K562 (cell line): Measurements from ENCODE around the gene TFF3. TPM values are rescaled to one million over a fixed set of nuclear protein-coding genes. Genes with fewer than 3 reads are reported as not detected.
A peak's percentile ranks its signal among the peaks of the same experiment; 100 is the strongest.

ENCODE experiments used
- CBX3 ChIP-seq, 2 experiments: IDR thresholded peaks; 1 replicate in 1 of 2; 2 replicates in 1 of 2; pipeline ENCODE4 v1.6.1; 2012; ENCODE audit warnings: inconsistent platforms in 2 of 2, low read length in 2 of 2, borderline replicate concordance in 1 of 2, control low read depth in 1 of 2
- DIDO1 ChIP-seq: fragments of 450-650 bp; IDR thresholded peaks from 2 replicates; pipeline ENCODE4 v1.6.1; 2016; ENCODE audit warnings: low read depth, missing biosample characterization, missing genetic modification characterization
- DPF2 ChIP-seq: fragments of 450-650 bp; IDR thresholded peaks from 2 replicates; pipeline ENCODE4 v1.6.1; 2016
- EP300 ChIP-seq: IDR thresholded peaks from 2 replicates; pipeline ENCODE4 v1.6.1; 2012; ENCODE audit warnings: low read length, improper control_type of control experiment
- HINFP ChIP-seq: fragments of 450-650 bp; conservative IDR thresholded peaks from 2 replicates; pipeline ENCODE4 v1.6.1; 2016; ENCODE audit warnings: missing genetic modification characterization, low read depth, mild to moderate bottlenecking, control low read depth, missing compliant biosample characterization
- L3MBTL2 ChIP-seq: fragments of 450-650 bp; IDR thresholded peaks from 2 replicates; pipeline ENCODE4 v1.6.1; 2016; ENCODE audit warnings: mild to moderate bottlenecking, moderate library complexity
- MCM7 ChIP-seq, 2 experiments: fragments of 450-650 bp; IDR thresholded peaks; 2 replicates each; pipeline ENCODE4 v1.6.1; 2016 to 2018
- MYBL2 ChIP-seq, 2 experiments: fragments of 450-650 bp in 1 of 2; sonication (generic) in 1 of 2; formaldehyde crosslinking in 1 of 2; IDR thresholded peaks; 2 replicates each; pipeline versions ENCODE4 v1.6.1 to v1.8.1; 2017 to 2022; ENCODE audit warnings: borderline replicate concordance in 1 of 2, inconsistent platforms in 1 of 2, low read depth in 1 of 2, mild to moderate bottlenecking in 1 of 2, missing genetic modification reagents in 1 of 2, moderate library complexity in 1 of 2
- RBM34 ChIP-seq: fragments of 200-400 bp; formaldehyde crosslinking; IDR thresholded peaks from 2 replicates; pipeline ENCODE4 v1.6.1; 2018; ENCODE audit warnings: low read length, borderline replicate concordance; ENCODE audit not compliant: insufficient read depth
- SAFB ChIP-seq: fragments of 200-400 bp; formaldehyde crosslinking; IDR thresholded peaks from 2 replicates; pipeline ENCODE4 v1.6.1; 2017; ENCODE audit warnings: low read depth, low read length, borderline replicate concordance
- SMAD3 ChIP-seq: fragments of 450-650 bp; formaldehyde crosslinking; conservative IDR thresholded peaks from 2 replicates; pipeline ENCODE4 v1.4.0; 2020; ENCODE audit warnings: mild to moderate bottlenecking
- SMARCA5 ChIP-seq: fragments of 450-650 bp; IDR thresholded peaks from 2 replicates; pipeline ENCODE4 v1.6.1; 2016
- SNIP1 ChIP-seq: fragments of 450-650 bp; IDR thresholded peaks from 2 replicates; pipeline ENCODE4 v1.7.1; 2017; ENCODE audit warnings: low read depth, mild to moderate bottlenecking
- STAG1 ChIP-seq: sonication (generic); formaldehyde crosslinking; IDR thresholded peaks from 2 replicates; pipeline ENCODE4 v1.5.0; 2020; ENCODE audit warnings: missing genetic modification reagents, borderline replicate concordance
- TBL1XR1 ChIP-seq, 2 experiments: IDR thresholded peaks; 2 replicates each; pipeline ENCODE4 v1.6.1; 2012; ENCODE audit warnings: improper control_type of control experiment in 2 of 2, low read length in 2 of 2, mild to moderate bottlenecking in 1 of 2
- THRAP3 ChIP-seq: fragments of 450-650 bp; IDR thresholded peaks from 2 replicates; pipeline ENCODE4 v1.6.1; 2016; ENCODE audit warnings: mild to moderate bottlenecking, inconsistent platforms, borderline replicate concordance
- TRIM28 ChIP-seq: fragments of 450-650 bp; IDR thresholded peaks from 2 replicates; pipeline ENCODE4 v1.6.1; 2017
- ZBTB7A ChIP-seq: IDR thresholded peaks from 2 replicates; pipeline ENCODE4 v1.6.1; 2011; ENCODE audit warnings: low read depth, mild to moderate bottlenecking, low read length, moderate library complexity, borderline replicate concordance; ENCODE audit not compliant: control insufficient read depth
- ZC3H11A ChIP-seq: IDR thresholded peaks from 2 replicates; pipeline ENCODE4 v1.6.1; 2012; ENCODE audit warnings: low read depth, low read length, improper control_type of control experiment
- ZMIZ1 ChIP-seq, 2 experiments: fragments of 150-350 bp in 1 of 2; IDR thresholded peaks; 2 replicates each; pipeline ENCODE4 v1.6.1; 2012 to 2016; ENCODE audit warnings: low read depth in 2 of 2, low read length in 2 of 2, mild to moderate bottlenecking in 1 of 2, moderate library complexity in 1 of 2
- ZNF347 ChIP-seq: fragments of 450-650 bp; formaldehyde crosslinking; IDR thresholded peaks from 2 replicates; pipeline ENCODE4 v1.4.0; 2020; ENCODE audit warnings: low read depth, mild to moderate bottlenecking, moderate library complexity
- ZNF717 ChIP-seq: fragments of 250-450 bp; sonication (Bioruptor Pico); IDR thresholded peaks from 2 replicates; pipeline ENCODE4 v1.5.0; 2021
- ZNF778 ChIP-seq: fragments of 450-650 bp; formaldehyde crosslinking; IDR thresholded peaks from 2 replicates; pipeline ENCODE4 v1.4.0; 2020; ENCODE audit warnings: mild to moderate bottlenecking, moderate library complexity
- polyA plus RNA-seq, 8 experiments: library from polyadenylated mRNA; depleted of rRNA in 4 of 8; stranded (reverse) in 5 of 8; unstranded in 3 of 8; fragments of >200 nt; fragmentation: Nextera tagmentation in 2 of 8; fragmentation: Illumina TruSeq in 1 of 8; extraction: Ambion mirVana in 2 of 8; extraction: Trizol in 1 of 8; gene quantifications; 2 replicates each; pipeline versions ENCODE4 v1.2.1 to v1.2.3, GENCODE V29; 2011 to 2014; ENCODE audit warnings: inconsistent platforms in 1 of 8, missing spikeins in 1 of 8
- total RNA-seq, 7 experiments: library from RNA; depleted of rRNA in 6 of 7; stranded (reverse); fragments of >200 nt in 6 of 7; fragmentation: Illumina TruSeq in 2 of 7; extraction: Trizol in 2 of 7; gene quantifications; 2 replicates each; pipeline versions ENCODE4 v1.2.1 to v1.2.3, GENCODE V29; 2011 to 2021; ENCODE audit warnings: low replicate concordance in 1 of 7

The TFF3 gene
- total and polyA plus RNA-seq, 9 of the 15 experiments (the other 6 are each of a cell fraction or from before 2014, with no cell fraction given): 0.78 TPM; not detected in 8

GRCh38 chr21:42360317-42360716 lies 45.1 kb upstream of the TFF3 start (continued):
- TF ChIP-seq ZMIZ1 (IDR thresholded peaks at IDR 0.05; ENCODE audit: low read depth in 2 of 2, low read length in 2 of 2): no peak
- TF ChIP-seq TRIM28: peak; percentile 60; the same call in 1 of the 2 replicates
- no peak for TF ChIP-seq TBL1XR1 (IDR thresholded peaks at IDR 0.05; ENCODE audit: low read length in 2 of 2)
- no peak for TF ChIP-seq DPF2
- no peak for TF ChIP-seq ZNF778 (CRISPR knock-in tag)
- TF ChIP-seq EP300: no peak
- no peak for TF ChIP-seq DIDO1
- no peak for TF ChIP-seq MYBL2 (IDR thresholded peaks at IDR 0.05; ENCODE audit: low read depth)
- no peak for TF ChIP-seq MYBL2 (CRISPR knock-in tag; IDR thresholded peaks at IDR 0.05; ENCODE audit: borderline replicate concordance)
- TF ChIP-seq SMAD3 (CRISPR knock-in tag): no peak
- no peak for TF ChIP-seq ZNF347 (CRISPR knock-in tag)
- TF ChIP-seq L3MBTL2: no peak
- TF ChIP-seq RBM34: no peak
- TF ChIP-seq CBX3 (IDR thresholded peaks at IDR 0.05; ENCODE audit: borderline replicate concordance in 1 of 2, low read length in 2 of 2): peak in 1 of 2 experiments; percentile 88; a peak in 2 of 3 replicates
- TF ChIP-seq STAG1: no peak
- TF ChIP-seq HINFP (tag): no peak
- no peak for TF ChIP-seq ZBTB7A
- no peak for TF ChIP-seq SNIP1
- TF ChIP-seq SAFB: no peak
- no peak for TF ChIP-seq THRAP3
- no peak for TF ChIP-seq MCM7 (IDR thresholded peaks at IDR 0.05)
- TF ChIP-seq SMARCA5: peak; percentile 77
- no peak for TF ChIP-seq ZNF717 (CRISPR knock-in tag)
- TF ChIP-seq ZC3H11A: no peak
